Activated CD4-positive, alpha-beta memory T cell treated with anti-CD3 and anti-CD28 coated beads for 36 hours (primary cell): Measurements from ENCODE around the gene AP2A2. TPM values are rescaled to one million over a fixed set of nuclear protein-coding genes. Genes with fewer than 3 reads are reported as not detected.
A peak's percentile ranks its signal among the peaks of the same experiment; 100 is the strongest.

ENCODE experiments used
- CTCF ChIA-PET: fragments of 350-600 bp; sonication (Branson Sonifier 250); formaldehyde crosslinking; loops from one replicate; lab custom pipeline; 2021; ENCODE audit warnings: antibody characterized with exemption, inconsistent platforms; lab: Charles Lee
- POLR2A ChIA-PET: fragments of 350-600 bp; sonication (Branson Sonifier 250); formaldehyde crosslinking; loops from one replicate; lab custom pipeline; 2021; ENCODE audit warnings: antibody characterized with exemption; lab: Charles Lee
- DNase-seq: peaks from one replicate; pipeline ENCODE4 v3.0.0-alpha.2; 2020
- H3K27ac Mint-ChIP-seq: one replicate; pipeline ENCODE4 v1.8.0; 2021; ENCODE audit warnings: mixed read lengths
- H3K27me3 Mint-ChIP-seq: one replicate; pipeline ENCODE4 v1.8.0; 2021; ENCODE audit warnings: mixed read lengths
- H3K36me3 Mint-ChIP-seq: one replicate; pipeline ENCODE4 v1.8.0; 2021; ENCODE audit warnings: mixed read lengths
- H3K4me1 Mint-ChIP-seq: one replicate; pipeline ENCODE4 v1.8.0; 2021; ENCODE audit warnings: low read depth, mixed read lengths
- H3K4me3 Mint-ChIP-seq: one replicate; pipeline ENCODE4 v1.8.0; 2021; ENCODE audit warnings: mild to moderate bottlenecking, mixed read lengths
- H3K9me3 Mint-ChIP-seq: one replicate; pipeline ENCODE4 v1.8.0; 2021; ENCODE audit warnings: mixed read lengths
- intact Hi-C: fragments of 100-400 bp; cut with micrococcal nuclease; formaldehyde crosslinking; loops from one replicate; pipeline ENCODE4 v1.15.1; 2023
- total RNA-seq, 2 experiments: library from RNA; stranded (reverse); gene quantifications; one replicate each; pipeline ENCODE4 v1.2.3, GENCODE V29; 2021

The AP2A2 gene
- total RNA-seq = 10 to 100 TPM; 42.8 to 44.1 TPM

GRCh38 chr11:925496-926301, at the start of gene AP2A2:
TSS of gene AP2A2 (plus strand) at chr11:925870. CDS start at chr11:926022, 152 bp downstream.
- Mint-ChIP-seq H3K27ac (peak within 1 kb of the TSS; percentile 75), H3K27me3 (no peaks in the 10 kb centered on the region)

GRCh38 chr11:876545-876944, 49.1 kb upstream of the AP2A2 start:
- Mint-ChIP-seq H3K36me3 (peaks cover 10% of the 10 kb centered on the region), H3K4me1 (no peaks in the 10 kb centered on the region), H3K27ac (no peak overlapping the region), H3K27me3 (no peaks in the 10 kb centered on the region), H3K9me3 (no peaks in the 10 kb centered on the region), H3K4me3 (no peak overlapping the region)
- no peak for DNase-seq
- intact Hi-C loops = no loop called here
- CTCF ChIA-PET = no interaction called here
- POLR2A ChIA-PET = no interaction called here

More at GRCh38 chr11:925496-926301, at the start of gene AP2A2:
- Mint-ChIP-seq H3K4me3 (peak within 1 kb of the TSS; percentile 78), H3K9me3 (no peaks in the 10 kb centered on the region), H3K4me1 (peaks cover 29% of the 10 kb centered on the region), H3K36me3 (peaks cover 2% of the 10 kb centered on the region)
- ChIA-PET CTCF (interaction anchor here (0.7 to 1.9 kb wide), 9 partner anchors 10 to 125 kb away, joined by 3 to 16 read pairs (median 4); partner anchors contain the start of gene CHID1), POLR2A (interaction anchor here (1.2 kb wide), 1 partner anchor 14 kb away, joined by 3 read pairs; no protein-coding TSS in a partner anchor)
- intact Hi-C loops = loop anchor here (1.0 to 5.0 kb wide), 2 partner anchors 14 to 83 kb away; partner anchors contain the start of genes POLR2L and TSPAN4
- peak; percentile 91 for DNase-seq

GRCh38 chr11:877565-877964, 48.1 kb upstream of the AP2A2 start:
- POLR2A ChIA-PET = no interaction called here
- Mint-ChIP-seq H3K27ac (no peak overlapping the region), H3K9me3 (no peaks in the 10 kb centered on the region), H3K27me3 (no peaks in the 10 kb centered on the region), H3K36me3 (peaks cover 16% of the 10 kb centered on the region), H3K4me1 (no peaks in the 10 kb centered on the region), H3K4me3 (no peak overlapping the region)
- CTCF ChIA-PET = no interaction called here
- DNase-seq = peak; percentile 35
- intact Hi-C loops = no loop called here

GRCh38 chr11:880447-880846, 45.2 kb upstream of the AP2A2 start:
- Mint-ChIP-seq H3K27me3 (no peaks in the 10 kb centered on the region), H3K27ac (no peak overlapping the region), H3K9me3 (no peaks in the 10 kb centered on the region), H3K4me1 (no peaks in the 10 kb centered on the region), H3K4me3 (no peak overlapping the region), H3K36me3 (peaks cover 17% of the 10 kb centered on the region)
- intact Hi-C loops = no loop called here
- no peak for DNase-seq
- ChIA-PET POLR2A (no interaction called here), CTCF (no interaction called here)

GRCh38 chr11:882596-882995, 43.1 kb upstream of the AP2A2 start:
- H3K27ac Mint-ChIP-seq = no peak overlapping the region
- POLR2A ChIA-PET = no interaction called here

GRCh38 chr11:883527-883926, 42.1 kb upstream of the AP2A2 start:
- no peak for DNase-seq
- no peaks in the 10 kb centered on the region for H3K4me1 Mint-ChIP-seq
- POLR2A ChIA-PET = no interaction called here
- H3K4me3 Mint-ChIP-seq = no peak overlapping the region
- intact Hi-C loops = no loop called here
- H3K9me3 Mint-ChIP-seq = no peaks in the 10 kb centered on the region
- no peaks in the 10 kb centered on the region for H3K27me3 Mint-ChIP-seq
- CTCF ChIA-PET = no interaction called here
- no peak overlapping the region for H3K27ac Mint-ChIP-seq
- H3K36me3 Mint-ChIP-seq = peaks cover 19% of the 10 kb centered on the region

More at GRCh38 chr11:882596-882995, 43.1 kb upstream of the AP2A2 start:
- no peaks in the 10 kb centered on the region for H3K9me3 Mint-ChIP-seq
- CTCF ChIA-PET = no interaction called here
- H3K4me1 Mint-ChIP-seq = no peaks in the 10 kb centered on the region
- intact Hi-C loops = no loop called here
- DNase-seq = no peak
- H3K4me3 Mint-ChIP-seq = no peak overlapping the region
- H3K27me3 Mint-ChIP-seq = no peaks in the 10 kb centered on the region
- peaks cover 21% of the 10 kb centered on the region for H3K36me3 Mint-ChIP-seq

GRCh38 chr11:884578-885070, 41.0 kb upstream of the AP2A2 start:
- Mint-ChIP-seq H3K27me3 (no peaks in the 10 kb centered on the region), H3K9me3 (no peaks in the 10 kb centered on the region), H3K4me3 (no peak overlapping the region), H3K27ac (no peak overlapping the region), H3K36me3 (peaks cover 15% of the 10 kb centered on the region), H3K4me1 (no peaks in the 10 kb centered on the region)
- DNase-seq = no peak
- ChIA-PET POLR2A (no interaction called here), CTCF (no interaction called here)
- intact Hi-C loops = no loop called here

GRCh38 chr11:886568-886967, 39.1 kb upstream of the AP2A2 start:
- H3K4me1 Mint-ChIP-seq = no peaks in the 10 kb centered on the region
- H3K9me3 Mint-ChIP-seq = no peaks in the 10 kb centered on the region
- CTCF ChIA-PET = interaction anchor here (0.6 kb wide), 1 partner anchor 18 kb away, joined by 4 read pairs; no protein-coding TSS in a partner anchor
- no peak for DNase-seq
- intact Hi-C loops = no loop called here
- POLR2A ChIA-PET = no interaction called here
- no peak overlapping the region for H3K27ac Mint-ChIP-seq
- H3K27me3 Mint-ChIP-seq = no peaks in the 10 kb centered on the region
- no peak overlapping the region for H3K4me3 Mint-ChIP-seq
- peaks cover 12% of the 10 kb centered on the region for H3K36me3 Mint-ChIP-seq

GRCh38 chr11:887589-887988, 38.1 kb upstream of the AP2A2 start:
- ChIA-PET CTCF (no interaction called here), POLR2A (no interaction called here)
- Mint-ChIP-seq H3K27ac (no peak overlapping the region), H3K36me3 (peaks cover 7% of the 10 kb centered on the region), H3K4me1 (no peaks in the 10 kb centered on the region), H3K4me3 (no peak overlapping the region), H3K27me3 (no peaks in the 10 kb centered on the region), H3K9me3 (no peaks in the 10 kb centered on the region)
- no peak for DNase-seq
- intact Hi-C loops = no loop called here

- POLR2A ChIA-PET = no interaction called here
- Mint-ChIP-seq H3K4me1 (no peaks in the 10 kb centered on the region), H3K27me3 (no peaks in the 10 kb centered on the region), H3K36me3 (peaks cover 3% of the 10 kb centered on the region), H3K4me3 (no peak overlapping the region), H3K9me3 (no peaks in the 10 kb centered on the region), H3K27ac (no peak overlapping the region)
- DNase-seq = no peak
- intact Hi-C loops = no loop called here
- CTCF ChIA-PET = no interaction called here
Measured at GRCh38 chr11:888310-889212, 37.1 kb upstream of the AP2A2 start.

- POLR2A ChIA-PET = no interaction called here
- intact Hi-C loops = no loop called here
- no peak overlapping the region for H3K27ac Mint-ChIP-seq
- no peaks in the 10 kb centered on the region for H3K27me3 Mint-ChIP-seq
- no peaks in the 10 kb centered on the region for H3K4me1 Mint-ChIP-seq
- no peak overlapping the region for H3K4me3 Mint-ChIP-seq
- no peaks in the 10 kb centered on the region for H3K9me3 Mint-ChIP-seq
- CTCF ChIA-PET = no interaction called here
- peaks cover 3% of the 10 kb centered on the region for H3K36me3 Mint-ChIP-seq
- no peak for DNase-seq
Measured at GRCh38 chr11:889257-889656, 36.4 kb upstream of the AP2A2 start.
